Activated CD4-positive, alpha-beta T cell treated with anti-CD3 and anti-CD28 coated beads, Interleukin-2, amount 50 U/mL, for 1 hour (primary cell): ENCODE results near the gene CTDSPL.

Experiments used
- DNase-seq: peaks from one replicate; pipeline ENCODE4 v3.0.0-alpha.2; 2020

Gene CTDSPL

DNA sequence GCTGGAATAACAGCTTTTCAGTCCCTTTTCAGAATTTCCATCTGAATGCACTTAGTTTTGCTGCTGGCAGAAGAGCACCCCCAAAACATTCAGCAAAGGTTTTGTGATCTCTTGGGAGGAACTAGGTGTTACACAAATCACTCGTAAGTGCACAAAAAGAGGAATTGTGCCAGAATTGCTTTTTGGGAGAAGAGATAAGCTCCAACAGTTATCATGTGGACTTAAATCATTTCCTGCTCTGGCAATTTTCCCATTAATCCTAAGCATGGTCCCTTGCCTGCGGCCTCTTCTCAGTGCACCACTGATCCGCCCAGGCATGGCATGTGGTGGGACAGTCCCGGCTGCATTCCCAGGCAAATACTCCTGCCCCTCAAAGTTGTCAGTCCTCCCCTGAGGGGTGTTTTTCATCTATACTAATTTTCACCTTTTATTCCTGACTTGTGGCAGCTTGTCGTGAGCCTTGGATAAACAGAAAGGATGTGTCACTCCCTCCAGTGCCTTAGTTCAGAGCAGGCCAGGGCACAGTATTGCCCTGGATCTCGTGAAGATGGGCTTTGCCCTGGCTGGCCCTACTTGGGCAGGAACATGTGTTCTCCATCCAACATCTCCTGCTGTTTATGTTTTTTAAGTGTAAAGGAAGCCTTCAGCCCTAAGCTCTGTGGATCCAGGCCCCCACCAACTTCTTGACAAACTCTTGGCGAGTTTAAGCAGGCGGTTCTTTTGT, 84.3 kb downstream of the CTDSPL start:
- no peak for DNase-seq

DNA sequence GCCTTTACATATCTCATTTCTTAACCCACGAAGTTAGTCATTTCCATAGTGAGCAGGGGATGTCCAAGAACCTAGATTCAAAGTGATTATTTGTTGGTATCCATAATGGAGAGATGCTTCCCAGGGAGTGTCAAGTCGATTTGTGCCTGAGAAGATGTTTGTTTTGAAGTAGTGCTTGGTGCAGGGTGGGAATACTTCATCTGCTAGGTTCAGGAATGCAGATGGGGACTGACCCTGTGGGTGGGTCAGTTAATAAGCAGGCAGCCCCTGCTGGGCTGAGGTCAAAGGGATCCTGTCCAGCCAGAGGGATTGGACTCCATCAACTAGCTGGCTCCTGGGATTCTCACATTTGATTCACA, 84.8 kb downstream of the CTDSPL start:
- DNase-seq, result no peak

DNA sequence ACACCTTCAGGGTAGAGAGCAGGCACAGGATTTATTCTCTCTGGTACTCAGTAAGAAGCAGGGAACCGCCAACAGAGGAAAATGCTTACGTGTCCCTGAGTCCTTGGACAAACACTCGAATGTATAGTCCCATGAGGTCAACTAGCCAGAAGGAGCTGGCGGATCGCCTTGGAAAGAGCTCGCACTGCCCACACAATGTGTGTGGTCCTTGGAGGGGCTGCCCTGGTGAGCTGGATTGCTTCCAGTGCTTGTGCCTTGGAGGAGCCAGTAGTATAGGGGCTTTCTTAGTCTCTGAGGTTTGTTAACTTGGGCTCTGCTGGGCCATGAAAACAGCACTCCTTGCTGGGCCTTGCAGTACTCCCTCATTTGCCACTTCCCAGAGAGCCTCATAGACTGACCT, 88.2 kb downstream of the CTDSPL start:
- DNase-seq, result no peak

DNA sequence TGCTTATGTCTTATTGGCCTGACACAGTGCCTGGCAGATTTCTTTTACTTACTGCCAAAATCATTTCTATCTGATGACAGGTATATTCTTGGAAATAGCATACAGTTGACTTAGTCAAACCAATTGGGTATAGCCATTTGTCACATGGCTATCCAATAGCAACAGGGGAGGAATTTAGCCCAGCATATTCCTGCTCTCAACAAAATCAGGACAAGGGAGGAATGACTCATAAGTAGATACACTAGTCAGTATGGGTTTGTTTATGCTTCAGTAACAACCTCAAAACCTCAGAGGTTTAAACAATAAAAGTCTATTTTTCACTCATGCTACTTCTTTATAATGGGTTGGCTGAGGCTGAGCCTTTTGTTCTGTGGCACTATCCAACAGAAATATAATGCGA, 90.9 kb downstream of the CTDSPL start:
- no peak for DNase-seq

DNA sequence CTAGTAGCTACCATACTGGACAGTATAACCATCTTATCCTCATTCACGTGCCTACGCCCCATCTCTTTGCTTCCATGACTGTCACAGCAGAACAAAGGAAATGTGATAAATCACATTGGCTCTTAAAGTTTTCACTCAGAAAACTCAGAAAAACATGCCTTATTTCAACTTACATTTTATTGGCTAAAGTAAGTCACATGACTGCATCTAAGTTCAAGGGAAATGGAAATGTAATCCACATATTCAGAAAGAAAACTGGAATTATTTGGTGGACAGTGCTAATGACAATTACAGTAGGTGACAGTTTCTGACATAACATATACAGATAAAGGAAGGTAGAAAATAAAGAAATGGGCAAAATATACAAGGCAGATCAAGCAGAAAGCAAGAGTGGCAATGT, 91.5 kb downstream of the CTDSPL start:
- DNase-seq, result no peak

DNA sequence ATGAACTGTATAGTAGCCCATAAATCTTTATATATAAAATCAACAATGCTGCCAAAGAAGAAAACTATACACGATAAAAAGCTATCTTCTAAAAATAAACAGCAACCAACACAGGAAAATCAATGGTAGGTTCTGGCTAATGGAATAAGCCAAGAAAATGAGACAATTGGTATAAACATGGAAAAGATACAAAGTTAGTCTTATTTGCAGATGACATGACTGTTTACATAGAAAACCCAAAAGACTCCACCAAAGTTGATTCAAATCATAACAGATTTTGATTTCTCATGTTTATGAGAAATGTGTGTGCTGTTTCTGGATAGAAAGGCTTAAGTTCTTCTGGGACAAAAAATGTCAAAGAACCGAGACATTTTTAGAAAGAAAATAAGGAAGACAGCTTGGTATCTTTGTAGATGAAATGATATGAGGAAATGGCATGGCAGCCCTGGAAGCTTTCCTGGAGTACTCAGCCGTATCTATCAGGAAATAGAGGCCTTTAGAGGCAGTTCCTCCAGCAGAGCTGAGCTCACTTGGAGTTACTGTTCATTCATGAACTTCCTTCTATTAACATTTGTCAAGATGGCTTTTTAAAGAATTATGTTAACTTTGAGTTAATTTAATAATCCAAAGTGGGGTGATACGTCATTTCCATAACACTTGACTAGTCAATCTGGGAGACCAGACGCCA, 92.2 kb downstream of the CTDSPL start:
- DNase-seq, result no peak

DNA sequence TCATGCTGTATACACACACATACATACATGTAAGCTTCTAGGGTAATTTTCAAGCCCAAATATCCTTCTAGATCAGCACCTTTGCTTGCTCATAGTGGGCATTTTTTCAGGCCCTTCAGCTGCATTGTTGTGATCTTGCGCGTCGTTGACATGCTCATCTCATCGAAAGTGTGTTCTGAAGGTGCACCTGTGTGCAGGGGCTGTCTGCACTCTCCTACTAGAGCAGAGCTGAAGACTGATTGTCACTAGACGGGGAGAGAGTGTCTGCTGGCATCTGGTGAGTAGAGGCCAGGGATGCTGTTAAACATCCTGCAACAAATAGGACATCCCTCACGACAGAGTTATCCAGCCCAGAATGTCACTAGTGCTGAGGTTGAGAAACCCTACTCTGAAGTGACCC, 93.2 kb downstream of the CTDSPL start:
- DNase-seq, result no peak

DNA sequence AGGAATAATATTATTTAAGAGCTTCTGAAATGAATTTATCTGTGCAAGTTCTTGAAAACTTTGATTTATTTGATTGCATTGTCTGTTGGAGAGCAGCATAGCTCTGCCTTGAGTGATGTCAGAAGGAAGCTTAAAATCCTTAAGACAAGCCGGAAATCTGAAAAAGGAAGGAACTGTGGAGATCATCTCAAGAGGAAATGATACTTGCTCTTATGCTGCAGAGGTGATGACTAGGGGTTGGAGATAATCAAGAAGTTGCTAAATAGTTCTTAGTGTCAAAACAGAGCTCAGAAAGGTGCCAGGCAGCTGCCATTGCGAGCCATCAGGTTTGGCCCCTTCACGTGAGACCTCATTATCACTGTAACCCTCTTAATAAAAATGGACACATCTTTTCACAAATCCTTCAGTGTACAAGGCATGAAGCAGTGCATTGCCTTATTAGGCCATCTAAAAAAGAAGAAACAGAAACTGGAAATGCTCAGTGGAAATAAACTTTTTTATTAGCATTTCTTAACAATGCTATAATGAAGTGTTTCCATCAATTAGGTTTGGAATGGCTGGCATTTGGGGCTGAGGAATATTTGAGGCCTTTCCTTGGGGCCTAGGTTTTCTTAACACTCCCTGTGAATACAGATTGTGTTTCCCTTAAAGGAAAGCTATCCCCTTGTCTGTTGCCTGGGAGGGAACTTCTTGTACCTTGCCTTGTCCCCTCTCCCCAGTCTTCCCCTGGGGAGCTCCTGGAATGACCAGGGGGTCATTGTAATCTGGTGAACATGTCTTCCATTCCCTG, 94.4 kb downstream of the CTDSPL start:
- no peak for DNase-seq

DNA sequence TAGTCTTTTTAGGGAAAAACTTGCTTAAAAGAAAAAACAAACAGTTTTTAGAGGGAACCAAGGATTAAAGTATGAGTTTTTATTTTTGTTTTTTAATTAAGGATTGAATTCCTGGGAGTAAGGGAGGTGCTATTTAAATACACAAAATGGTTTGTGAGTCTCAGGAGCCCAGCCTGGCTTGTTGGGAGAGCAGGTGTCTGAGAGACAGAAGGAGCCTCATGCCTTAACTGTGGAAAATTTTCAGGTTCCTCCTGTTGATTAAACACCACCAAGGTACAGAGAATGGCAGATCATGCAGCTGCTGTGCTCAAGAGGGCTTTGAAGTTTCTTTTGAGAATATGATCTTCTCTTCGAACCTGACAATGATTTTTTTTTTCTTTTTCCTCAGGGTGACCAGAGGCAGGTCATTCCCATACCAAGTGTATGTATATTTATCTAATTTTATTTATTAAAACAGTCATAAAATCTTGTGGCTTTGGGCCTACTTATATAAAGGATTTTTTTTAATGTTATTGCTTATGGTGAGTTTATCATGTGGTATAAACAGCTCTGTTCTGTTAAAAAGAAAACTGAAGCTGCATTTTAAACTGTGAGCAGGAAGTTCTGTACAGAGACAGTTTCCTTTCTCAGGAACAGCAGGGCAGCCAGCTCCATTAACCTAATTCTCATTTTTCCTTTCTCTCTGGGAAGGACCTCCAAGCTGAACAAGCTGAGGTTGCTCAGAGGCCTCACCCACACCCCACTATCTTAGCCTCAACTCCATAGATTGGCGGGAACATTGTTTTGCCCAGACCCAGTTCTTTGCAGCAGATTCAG, 95.3 kb downstream of the CTDSPL start:
- no peak for DNase-seq

DNA sequence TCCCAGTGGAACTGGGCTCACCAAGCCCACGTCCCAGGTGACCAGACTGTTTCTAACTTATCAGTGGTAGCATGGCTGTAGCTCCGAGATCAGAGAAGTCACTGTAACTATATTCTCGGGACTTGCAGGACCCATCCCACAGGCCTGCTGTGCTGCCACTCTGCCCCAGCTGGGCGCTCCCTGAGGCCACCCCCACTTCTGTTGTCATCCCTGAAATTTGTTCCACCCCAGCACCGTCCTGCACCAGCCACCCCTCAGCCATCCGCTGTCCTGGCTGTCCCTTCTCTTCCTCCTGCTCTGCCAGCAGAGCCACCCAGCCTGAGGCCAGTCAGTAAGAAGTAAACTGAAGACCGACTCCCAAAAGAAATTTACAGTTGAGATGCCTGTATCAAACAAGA, 95.9 kb downstream of the CTDSPL start:
- DNase-seq, result no peak

DNA sequence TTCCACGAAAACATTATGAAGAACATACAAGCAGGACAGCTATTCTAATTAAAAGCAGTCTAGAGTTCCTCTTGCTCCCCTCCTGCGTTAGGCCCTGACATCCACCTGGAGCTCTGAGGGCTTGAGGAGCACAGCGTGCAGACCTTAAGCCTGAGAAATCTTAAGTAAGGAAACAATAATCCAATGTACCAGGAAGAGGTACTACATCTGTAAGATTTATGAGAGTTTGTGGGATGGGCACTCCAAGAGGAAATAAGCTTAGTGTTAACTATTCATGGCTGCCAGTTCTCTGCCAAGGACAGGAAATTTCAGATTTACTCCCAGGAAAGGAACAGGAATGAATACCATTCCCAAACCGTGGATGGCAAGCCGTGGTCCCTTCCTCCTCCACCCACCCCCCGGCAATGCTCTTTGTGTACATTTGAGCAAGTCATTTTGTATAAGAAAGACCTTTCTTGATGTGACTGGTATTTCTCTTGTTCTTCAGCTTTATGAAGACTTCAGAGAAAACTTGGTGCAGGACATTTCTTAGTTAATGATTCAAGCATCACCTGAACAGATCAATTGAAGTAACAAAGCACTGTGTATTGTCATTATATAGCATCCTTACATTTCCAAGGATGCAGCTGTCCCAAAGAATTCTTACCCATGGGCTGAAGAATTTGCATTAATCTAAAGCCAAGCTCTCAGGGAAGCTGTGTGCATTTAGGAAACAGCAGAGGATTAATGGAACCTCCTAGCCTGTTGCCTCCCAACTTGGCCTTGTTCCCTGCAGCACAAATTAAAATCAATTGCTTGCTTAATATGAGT, 100.1 kb downstream of the CTDSPL start:
- DNase-seq, result no peak

DNA sequence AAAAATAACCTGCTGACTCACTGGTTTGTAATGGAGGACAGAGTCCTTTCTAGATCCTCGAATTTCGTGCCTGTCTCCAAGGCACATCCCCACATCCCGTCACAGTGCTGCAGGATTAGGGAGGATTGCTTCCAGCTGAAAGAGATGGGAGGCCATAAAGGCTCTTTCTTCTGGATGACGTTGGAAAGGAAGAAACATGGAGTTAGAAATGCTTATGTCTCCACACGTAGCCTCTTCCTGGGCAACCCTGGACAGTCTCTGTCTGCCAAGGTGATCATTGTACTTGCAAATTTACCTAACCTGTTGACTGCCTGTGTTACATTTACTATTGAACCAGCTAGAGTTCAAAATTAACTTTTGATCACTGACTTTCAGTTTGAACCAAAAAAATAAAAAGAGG, 101.3 kb downstream of the CTDSPL start:
- DNase-seq, result no peak

DNA sequence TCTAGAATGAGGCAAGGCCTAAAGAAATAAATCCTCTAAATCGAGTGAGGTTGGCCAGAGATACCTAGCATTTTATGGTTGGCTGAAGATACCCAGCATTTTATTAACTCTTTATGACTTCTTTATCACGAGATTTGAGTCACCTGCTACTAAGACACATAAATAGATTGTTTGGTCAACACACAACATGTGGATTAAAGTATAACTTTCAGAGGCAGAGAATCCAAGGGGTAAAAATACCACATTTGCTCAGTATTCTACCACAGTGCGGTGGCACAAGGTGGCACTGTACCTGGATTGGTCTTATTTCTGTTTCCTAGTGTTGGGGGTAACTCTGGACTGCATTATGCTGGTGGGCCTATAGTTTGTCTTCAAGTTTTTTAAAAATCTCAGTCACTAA, 102.0 kb downstream of the CTDSPL start:
- DNase-seq, result no peak

DNA sequence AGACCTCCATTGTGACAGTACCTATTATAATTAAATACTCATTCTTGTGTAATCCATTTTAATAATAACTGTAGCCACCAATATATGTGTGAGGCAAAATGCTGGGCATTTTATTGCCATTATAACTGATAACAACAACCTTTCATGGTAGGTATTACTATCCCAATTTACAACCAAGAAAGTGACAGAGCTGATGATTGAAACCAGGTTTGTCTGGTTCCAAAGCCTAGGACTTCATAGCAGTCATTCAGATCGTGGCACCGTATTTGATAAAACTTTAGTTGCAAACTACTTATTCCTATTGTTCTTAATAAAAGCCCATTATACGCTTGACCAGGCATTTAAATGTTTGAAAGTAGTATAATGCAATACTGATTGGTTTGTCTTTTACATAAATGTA, 102.5 kb downstream of the CTDSPL start:
- no peak for DNase-seq

DNA sequence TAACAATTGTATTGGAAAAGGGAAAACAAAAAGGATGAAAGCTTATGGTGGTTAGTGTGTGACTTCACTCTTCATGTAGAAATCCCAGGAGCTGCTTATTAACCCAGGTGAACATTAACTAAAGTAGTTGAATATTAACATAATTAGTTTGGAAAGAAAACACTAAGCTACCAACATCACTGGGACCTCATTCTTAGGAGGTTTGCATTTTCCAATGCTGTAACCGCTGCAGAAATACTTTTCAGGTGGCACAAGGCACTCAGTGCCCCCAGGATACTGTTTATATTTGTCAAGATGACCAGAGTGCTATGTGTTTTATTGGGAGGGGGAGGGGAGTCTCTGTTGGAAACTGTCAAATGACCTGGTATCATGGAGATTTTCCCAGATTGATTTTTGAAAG, 103.0 kb downstream of the CTDSPL start:
- DNase-seq, result no peak

DNA sequence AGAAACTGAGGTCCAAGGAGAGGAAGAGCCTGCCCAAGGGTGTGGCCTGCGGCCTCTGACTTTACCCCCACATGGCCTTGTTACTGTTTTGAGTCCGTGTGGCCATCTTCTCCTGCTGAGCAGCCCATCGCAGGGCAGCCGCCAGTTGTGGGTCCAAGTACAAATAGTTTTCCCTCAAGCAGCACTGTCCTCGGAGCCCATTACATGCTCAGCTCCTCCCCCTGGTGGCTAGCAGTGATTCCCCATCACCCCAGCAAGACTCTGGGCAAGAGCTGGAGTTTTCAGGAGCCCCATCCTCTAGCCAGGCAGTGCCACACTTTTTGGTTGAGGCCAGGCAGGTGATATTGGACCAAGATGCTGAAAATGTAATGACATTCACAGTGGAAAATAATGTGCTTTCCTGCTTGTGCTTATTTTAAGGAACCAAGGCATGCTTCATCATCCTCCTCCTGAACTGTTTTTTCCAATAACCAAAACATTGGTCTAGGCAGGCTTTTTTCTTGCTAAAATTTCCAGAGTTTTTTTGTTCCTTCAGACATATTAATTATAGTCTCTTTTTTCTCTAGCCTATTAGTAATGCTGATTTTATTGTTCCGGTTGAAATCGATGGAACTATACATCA, 105.7 kb downstream of the CTDSPL start:
- peak; percentile 61 for DNase-seq

DNA sequence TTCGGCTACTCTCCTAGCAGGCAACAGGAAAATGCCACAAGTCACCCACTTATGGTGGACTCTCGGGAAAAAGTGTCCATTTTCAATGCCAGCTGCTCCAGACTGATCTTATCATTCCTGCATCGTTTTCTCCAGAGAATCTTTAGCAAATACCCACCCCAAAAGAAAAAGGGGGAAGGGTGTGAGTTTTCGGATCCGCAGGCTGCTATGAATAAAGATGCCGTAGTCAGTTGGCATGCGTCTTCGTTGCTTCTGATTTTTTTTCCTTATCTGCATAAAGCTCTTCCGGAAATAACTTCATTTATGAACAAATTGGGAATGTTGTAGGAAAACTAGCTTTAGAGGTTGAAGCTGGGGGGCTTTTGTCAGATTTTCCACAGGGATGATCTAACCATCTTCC, 106.5 kb downstream of the CTDSPL start:
- no peak for DNase-seq

DNA sequence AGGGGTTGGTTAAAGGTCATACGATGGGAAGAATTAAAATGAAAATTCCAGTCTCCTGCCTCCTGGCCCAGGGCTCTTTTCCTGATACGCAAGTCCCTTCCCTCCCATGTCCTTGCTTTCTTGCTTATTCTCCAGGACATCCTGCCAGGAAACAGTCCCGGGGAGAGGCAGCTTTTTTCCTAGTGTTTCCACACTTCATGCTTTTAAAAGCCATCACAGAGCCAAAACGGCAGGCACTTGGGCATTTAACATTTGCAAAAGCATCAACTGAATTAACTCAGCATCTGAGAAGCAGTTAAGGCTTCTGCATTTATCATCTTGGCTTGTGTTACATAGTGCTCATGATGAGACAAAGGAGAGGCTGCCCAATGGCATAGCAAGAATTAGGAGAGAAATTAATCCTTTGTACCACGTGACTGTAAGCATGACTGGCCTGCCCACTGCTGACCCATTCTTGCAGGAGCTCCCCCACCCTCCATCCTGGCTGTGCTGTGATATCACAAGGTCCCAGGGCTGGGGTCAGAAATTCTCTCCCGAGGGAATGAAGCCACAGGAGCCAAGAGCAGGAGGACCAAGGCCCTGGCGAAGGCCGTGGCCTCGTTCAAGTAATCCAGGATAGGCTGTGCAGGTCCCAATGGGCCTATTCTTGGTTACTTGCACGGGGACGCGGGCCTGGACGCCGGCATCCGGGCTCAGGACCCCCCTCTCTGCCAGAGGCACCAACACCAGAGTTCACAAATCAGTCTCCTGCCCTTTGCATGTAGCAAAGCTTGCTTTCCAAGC, 107.3 kb downstream of the CTDSPL start:
- DNase-seq, result no peak

DNA sequence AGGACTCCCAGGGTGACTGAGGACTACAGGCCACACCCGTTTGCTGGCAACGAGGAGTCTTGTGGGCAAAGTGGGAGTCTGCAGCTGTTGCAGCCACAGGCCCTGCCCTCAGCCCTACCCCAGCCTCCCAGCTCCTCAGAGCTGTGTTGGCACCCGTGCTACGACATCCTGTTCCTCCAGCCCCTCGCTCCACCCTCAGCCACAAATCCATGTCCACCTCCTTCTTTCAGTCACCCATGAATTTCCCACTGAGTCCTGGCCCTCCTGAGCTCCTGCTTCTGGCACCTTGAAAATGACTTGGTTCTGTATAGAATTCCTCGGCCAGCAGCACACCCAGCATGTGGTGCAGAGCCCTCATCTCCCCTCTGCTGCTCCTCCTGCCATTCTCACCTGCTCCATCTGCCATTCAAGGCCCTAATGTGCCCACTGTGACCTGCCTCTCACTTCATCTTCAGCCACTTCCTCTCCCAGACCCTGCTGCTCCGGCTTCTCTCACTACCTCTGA, 108.0 kb downstream of the CTDSPL start:
- no peak for DNase-seq

DNA sequence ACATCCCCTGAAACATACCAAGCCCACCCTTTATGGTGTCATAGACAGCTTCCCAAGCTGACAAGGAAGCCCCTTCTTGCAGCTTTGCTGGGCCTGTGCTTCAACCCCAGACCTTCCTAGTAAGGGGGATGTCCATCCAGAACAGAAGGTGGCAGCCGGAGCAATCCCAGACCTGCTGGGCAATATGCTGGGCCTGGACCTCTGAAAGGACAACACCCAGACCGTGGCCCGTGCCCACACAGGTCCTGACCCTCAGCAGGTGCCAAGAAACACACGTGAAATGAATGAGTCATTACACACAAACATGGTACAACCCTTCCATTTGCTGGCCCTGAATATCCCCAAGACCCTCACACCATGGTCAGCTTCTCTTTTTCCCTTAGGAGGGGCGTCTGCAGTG, 109.1 kb downstream of the CTDSPL start:
- no peak for DNase-seq

DNA sequence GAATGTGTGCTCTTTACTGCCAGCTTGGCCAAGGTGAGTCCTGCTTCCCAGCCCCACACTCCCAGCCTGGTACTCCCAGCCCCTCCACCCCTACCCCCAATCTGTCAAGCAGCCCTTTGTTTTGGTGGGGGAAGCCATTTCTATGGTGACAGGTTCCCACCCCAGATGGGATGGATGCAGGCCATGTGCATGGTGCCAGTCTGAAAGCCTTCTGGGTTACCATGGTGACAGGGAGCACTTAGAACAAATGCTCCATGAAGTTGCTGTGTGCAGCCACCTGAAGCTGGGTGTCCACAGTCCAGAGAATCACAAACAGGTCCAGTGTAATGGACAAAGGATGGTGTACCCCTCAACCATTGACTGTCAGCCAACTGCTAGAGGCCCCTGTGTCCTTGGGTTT, 109.8 kb downstream of the CTDSPL start:
- no peak for DNase-seq
